Heart left ventricle (tissue), 13 donors: ENCODE data around the gene EIF4E2.

Experiments
- CTCF ChIP-seq, 12 donors: fragments of 200-600 bp; sonication (generic) in 4 of 12; IDR thresholded peaks; one replicate each; pipeline versions ENCODE4 v1.5.0 to v1.8.0; 2018 to 2022; ENCODE audit warnings: antibody characterized with exemption in 12 of 12, mild to moderate bottlenecking in 5 of 12
- POLR2A ChIP-seq, 2 donors: fragments of 450-650 bp; IDR thresholded peaks; one replicate each; pipeline ENCODE4 v1.6.1; 2017; ENCODE audit warnings: antibody characterized with exemption in 2 of 2, mild to moderate bottlenecking in 2 of 2, moderate library complexity in 2 of 2
- donor health status: ischemic (EF 13 %, LVEDD 7.1; RV severe dilation, severe dysfunction).
- donor health status: DM: no; HTN: yes; CAD: no.
- donor health status: DM: no; HTN: no; CAD: no.
- donor health status: ischemic (EF 25% LVEDD 6.9; RV normal size, moderate dysfunction).
- donor health status: ischemic (EF 25% LVEDD 5.7; RV mildly dilated, moderate dysfunction).
- donor health status: ischemic (EF 35%, LVEDD 5.7; RV mildly dilated, moderate dysfunction).
- donor health status: nonischemic (EF 11% LVEDD 7.7; RV severe dilation, severe dysfunction).
- donor health status: DM: yes; HTN: yes; CAD: no.
- donor health status: PGD.
- donor health status: ischemic (EF 29% LVEDD 5.4; RV normal size, mild dysfunction).
- donor health status: nonischemic (EF 23%, LVEDD 6.1; RV moderate dilation, normal function).

GRCh38 chr2:232549655-232550353, 685 bp upstream of the EIF4E2 start:
- TF ChIP-seq CTCF (IDR thresholded peaks at IDR 0.05): no peak
- no peak for TF ChIP-seq POLR2A (IDR thresholded peaks at IDR 0.05)
